H1 (cell line): ENCODE data around the gene DNAJB14. TPM values are rescaled to one million over a fixed set of nuclear protein-coding genes. Genes with fewer than 3 reads are reported as not detected.
A peak's percentile ranks its signal among the peaks of the same experiment; 100 is the strongest.

ENCODE experiments used
- ASH2L ChIP-seq: fragments of 200-600, 300-600 bp; sonication (generic); IDR thresholded peaks from one replicate; pipeline ENCODE4 v1.7.1; 2017; ENCODE audit warnings: low read length
- BCL11A ChIP-seq, 2 experiments: IDR thresholded peaks; one replicate each; pipeline ENCODE4 v1.6.1; 2011; ENCODE audit warnings: low read depth in 2 of 2, low read length in 2 of 2, mild to moderate bottlenecking in 2 of 2
- CBX5 ChIP-seq: fragments of 300-800, 300-1000 bp; sonication (generic); IDR thresholded peaks from 2 replicates; pipeline ENCODE4 v1.7.1; 2016; ENCODE audit warnings: antibody characterized with exemption, low read length, low read depth
- CEBPB ChIP-seq: IDR thresholded peaks from 2 replicates; pipeline ENCODE4 v1.6.1; 2012; ENCODE audit warnings: low read depth, low read length
- CHD2 ChIP-seq: IDR thresholded peaks from 2 replicates; pipeline ENCODE4 v1.6.1; 2012; ENCODE audit warnings: low read length, improper control_type of control experiment
- CREB1 ChIP-seq: IDR thresholded peaks from 2 replicates; pipeline ENCODE4 v1.6.1; 2012; ENCODE audit warnings: inconsistent platforms
- EGR1 ChIP-seq: IDR thresholded peaks from 2 replicates; pipeline ENCODE4 v1.6.1; 2011; ENCODE audit warnings: low read depth, low read length, borderline replicate concordance
- NRF1 ChIP-seq: IDR thresholded peaks from 2 replicates; pipeline ENCODE4 v1.6.1; 2011; ENCODE audit warnings: mild to moderate bottlenecking, low read depth, low read length, improper control_type of control experiment
- POLR2A ChIP-seq, 2 experiments: IDR thresholded peaks; 1 replicate in 1 of 2; 2 replicates in 1 of 2; pipeline ENCODE4 v1.6.1; 2011; ENCODE audit warnings: low read depth in 2 of 2, low read length in 2 of 2, mild to moderate bottlenecking in 2 of 2; ENCODE audit errors: control extremely low read depth in 1 of 2
- POLR2AphosphoS5 ChIP-seq: IDR thresholded peaks from 2 replicates; pipeline ENCODE4 v1.6.1; 2011; ENCODE audit warnings: low read depth, low read length
- RXRA ChIP-seq: IDR thresholded peaks from 2 replicates; pipeline ENCODE4 v1.6.1; 2011; ENCODE audit warnings: low read depth, mild to moderate bottlenecking, low read length, moderate library complexity; ENCODE audit not compliant: insufficient read depth
- SIN3A ChIP-seq, 2 experiments: IDR thresholded peaks in 1 of 2; conservative IDR thresholded peaks in 1 of 2; 2 replicates each; pipeline ENCODE4 v1.6.1; 2011 to 2012; ENCODE audit warnings: low read length in 2 of 2, improper control_type of control experiment in 1 of 2, low read depth in 1 of 2, mild to moderate bottlenecking in 1 of 2
- SUZ12 ChIP-seq: fragments of 200-600 bp; sonication (generic); IDR thresholded peaks from 2 replicates; pipeline ENCODE4 v1.6.1; 2012; ENCODE audit warnings: mild to moderate bottlenecking, inconsistent platforms, low read length, moderate library complexity, mixed read lengths
- TBP ChIP-seq: IDR thresholded peaks from 2 replicates; pipeline ENCODE4 v1.6.1; 2011; ENCODE audit warnings: low read depth, low read length, improper control_type of control experiment
- TEAD4 ChIP-seq: IDR thresholded peaks from 2 replicates; pipeline ENCODE4 v1.6.1; 2012; ENCODE audit warnings: low read depth, low read length, inconsistent platforms, mixed read lengths
- YY1 ChIP-seq: IDR thresholded peaks from 2 replicates; pipeline ENCODE4 v1.6.1; 2011; ENCODE audit warnings: low read depth, mild to moderate bottlenecking, low read length
- polyA plus RNA-seq, 7 experiments: library from polyadenylated mRNA; depleted of rRNA in 3 of 7; stranded (reverse) in 5 of 7; unstranded in 2 of 7; fragments of >200 nt in 5 of 7; fragments of 200-250 nt in 2 of 7; gene quantifications; 1 replicate in 5 of 7; 2 replicates in 1 of 7; 4 replicates in 1 of 7; pipeline versions ENCODE4 v1.2.1 to v1.2.3, GENCODE V29; 2011 to 2013; ENCODE audit warnings: missing spikeins in 2 of 7, mixed read lengths in 2 of 7
- total RNA-seq: library from RNA; stranded (reverse); fragmentation: NEBNext Ultra II Directional; extraction: Animal tissue kit (Norgen Biotek cat#: 25700); gene quantifications from 2 replicates; pipeline ENCODE4 v1.2.1, GENCODE V29; 2021
- TF ChIP-seq, protein P1 (sequence below): IDR thresholded peaks from 2 replicates; pipeline ENCODE4 v1.6.1; 2012; ENCODE audit warnings: low read length, inconsistent platforms
- TF ChIP-seq, protein P2 (sequence below): IDR thresholded peaks from 2 replicates; pipeline ENCODE4 v1.6.1; 2012; ENCODE audit warnings: inconsistent platforms

Gene DNAJB14
- total and polyA plus RNA-seq, 2 of the 8 experiments (the other 6 are each of a cell fraction or from before 2014, with no cell fraction given): 3.4 to 35.4 TPM

DNA sequence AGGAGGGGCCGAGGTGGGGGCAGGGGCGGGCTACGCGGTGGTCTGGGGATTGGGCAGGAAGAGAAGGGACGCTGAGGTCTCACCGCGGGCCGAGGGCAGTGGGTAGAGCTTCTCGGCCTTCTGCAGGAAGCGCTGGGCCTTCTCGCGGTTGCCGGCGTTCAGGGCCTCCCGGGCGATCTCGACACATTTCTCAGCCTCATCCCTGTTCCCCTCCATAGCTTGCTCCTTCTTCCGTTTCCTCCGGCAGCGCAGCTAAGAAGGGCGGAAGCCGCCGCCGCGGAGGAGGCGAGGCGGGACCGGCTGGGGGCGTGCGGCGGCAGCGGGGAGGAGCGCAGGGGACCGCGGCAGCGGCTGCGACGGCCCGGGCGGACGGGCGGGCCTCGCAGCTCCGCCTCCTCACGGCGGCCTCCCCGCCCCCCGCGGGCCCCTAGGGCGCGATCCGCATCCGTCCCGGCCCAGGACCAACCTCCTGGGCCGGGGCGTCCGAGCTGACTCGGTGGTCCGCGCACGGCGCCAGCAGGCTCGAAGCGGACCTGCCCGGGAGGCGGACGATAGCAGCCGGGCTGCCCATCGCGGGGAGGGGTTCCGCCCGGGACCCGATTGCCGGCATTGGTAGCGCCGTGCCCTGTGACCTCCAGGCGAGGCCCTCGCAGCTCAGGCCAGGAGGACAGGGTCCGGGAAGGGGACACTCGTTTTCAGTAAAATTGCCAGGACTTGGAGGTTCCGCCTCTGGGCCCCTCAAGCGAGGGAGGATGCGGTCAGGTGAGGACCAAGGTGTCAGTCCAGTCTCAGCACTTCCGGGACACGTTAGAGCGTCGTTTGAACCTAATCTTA, at the start of gene DNAJB14 (continued):
- TF ChIP-seq, protein P1, sequence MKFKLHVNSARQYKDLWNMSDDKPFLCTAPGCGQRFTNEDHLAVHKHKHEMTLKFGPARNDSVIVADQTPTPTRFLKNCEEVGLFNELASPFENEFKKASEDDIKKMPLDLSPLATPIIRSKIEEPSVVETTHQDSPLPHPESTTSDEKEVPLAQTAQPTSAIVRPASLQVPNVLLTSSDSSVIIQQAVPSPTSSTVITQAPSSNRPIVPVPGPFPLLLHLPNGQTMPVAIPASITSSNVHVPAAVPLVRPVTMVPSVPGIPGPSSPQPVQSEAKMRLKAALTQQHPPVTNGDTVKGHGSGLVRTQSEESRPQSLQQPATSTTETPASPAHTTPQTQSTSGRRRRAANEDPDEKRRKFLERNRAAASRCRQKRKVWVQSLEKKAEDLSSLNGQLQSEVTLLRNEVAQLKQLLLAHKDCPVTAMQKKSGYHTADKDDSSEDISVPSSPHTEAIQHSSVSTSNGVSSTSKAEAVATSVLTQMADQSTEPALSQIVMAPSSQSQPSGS: peak; percentile 60; the same call in 1 of the 2 replicates
- TF ChIP-seq ASH2L (peak; percentile 71), POLR2A (IDR thresholded peaks at IDR 0.05; ENCODE audit: control extremely low read depth in 1 of 2, low read depth in 2 of 2, low read length in 2 of 2) (peak in 1 of 2 experiments; percentile 96), CHD2 (peak; percentile 66), TBP (no peak; the same call in 1 of the 2 replicates), CEBPB (no peak), SIN3A (conservative IDR thresholded peaks at IDR 0.05 in 1 of 2, IDR thresholded peaks at IDR 0.05 in 1 of 2; ENCODE audit: low read depth in 1 of 2, low read length in 2 of 2) (peak; percentile 21 to 34; a peak in 1 of 4 replicates), SUZ12 (no peak), TEAD4 (no peak), EGR1 (no peak; the same call in 1 of the 2 replicates), CBX5 (no peak), RXRA (no peak), NRF1 (0 out of 2 replicates have a peak, but pooled peaks have one; percentile 13), POLR2AphosphoS5 (peak; percentile 97), YY1 (no peak), CREB1 (peak; percentile 39; the same call in 1 of the 2 replicates), BCL11A (IDR thresholded peaks at IDR 0.05; ENCODE audit: low read depth in 2 of 2, low read length in 2 of 2) (no peak)
- TF ChIP-seq, protein P2, sequence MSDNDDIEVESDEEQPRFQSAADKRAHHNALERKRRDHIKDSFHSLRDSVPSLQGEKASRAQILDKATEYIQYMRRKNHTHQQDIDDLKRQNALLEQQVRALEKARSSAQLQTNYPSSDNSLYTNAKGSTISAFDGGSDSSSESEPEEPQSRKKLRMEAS: peak; percentile 54; the same call in 1 of the 2 replicates
